Neural progenitor cell (in vitro differentiated cells): ENCODE results near the gene LBX1.

Experiments
- CTCF ChIP-seq: fragments of 200-600 bp; sonication (generic); IDR thresholded peaks from 2 replicates; pipeline ENCODE4 v1.5.1; 2017; ENCODE audit warnings: antibody characterized with exemption, mild to moderate bottlenecking
- EZH2 ChIP-seq: fragments of 200-600 bp; sonication (generic); IDR thresholded peaks from 2 replicates; pipeline ENCODE4 v1.6.1; 2017; ENCODE audit warnings: antibody characterized with exemption, mild to moderate bottlenecking, moderate library complexity

- TF ChIP-seq EZH2 (peak; percentile 90), CTCF (no peak)
Observed at GRCh38 chr10:101219139-101219945, 9.9 kb downstream of the LBX1 start.
